Calu3 (cell line): Measurements from ENCODE around the gene P2RY13. TPM values are rescaled to one million over a fixed set of nuclear protein-coding genes. Genes with fewer than 3 reads are reported as not detected.
A peak's percentile ranks its signal among the peaks of the same experiment; 100 is the strongest.

ENCODE experiments used
- BruUV-seq: library from RNA; stranded (reverse); fragments of 400-500 nt; replicated peaks from 2 replicates; lab custom pipeline; 2021; lab: Mats Ljungman, UMichigan
- CTCF ChIA-PET: fragments of 300-600 bp; sonication (Branson Sonifier 250); formaldehyde crosslinking; loops from one replicate; lab custom pipeline; 2022; ENCODE audit warnings: antibody characterized with exemption; lab: Charles Lee
- DNase-seq: peaks from one replicate; pipeline ENCODE4 v3.0.0; 2022
- H3K27ac Mint-ChIP-seq: one replicate; pipeline ENCODE4 v1.8.0; 2022; ENCODE audit warnings: mixed read lengths; ENCODE audit not compliant: unreplicated experiment
- H3K27me3 Mint-ChIP-seq: one replicate; pipeline ENCODE4 v1.8.0; 2022; ENCODE audit warnings: mixed read lengths; ENCODE audit not compliant: unreplicated experiment
- H3K36me3 Mint-ChIP-seq: one replicate; pipeline ENCODE4 v1.8.0; 2022; ENCODE audit warnings: mild to moderate bottlenecking, moderate library complexity, mixed read lengths; ENCODE audit not compliant: insufficient read depth, unreplicated experiment
- H3K4me1 Mint-ChIP-seq: one replicate; pipeline ENCODE4 v1.8.0; 2022; ENCODE audit warnings: mild to moderate bottlenecking, low read depth, mixed read lengths; ENCODE audit not compliant: unreplicated experiment
- H3K4me3 Mint-ChIP-seq: one replicate; pipeline ENCODE4 v1.8.0; 2022; ENCODE audit warnings: mild to moderate bottlenecking, low read depth, moderate library complexity, mixed read lengths; ENCODE audit not compliant: unreplicated experiment
- H3K9me3 Mint-ChIP-seq: one replicate; pipeline ENCODE4 v1.8.0; 2022; ENCODE audit warnings: low read depth, mixed read lengths; ENCODE audit not compliant: unreplicated experiment
- intact Hi-C: fragments of 100-400 bp; cut with micrococcal nuclease; formaldehyde crosslinking; loops from one replicate; pipeline ENCODE4 v1.10.0; 2022; ENCODE audit not compliant: unreplicated experiment
- total RNA-seq: library from RNA; stranded (reverse); gene quantifications from 2 replicates; pipeline ENCODE4 v1.2.3, GENCODE V29; 2022
- TF ChIP-seq, protein P1 (sequence below): fragments of 200-600 bp; IDR thresholded peaks from one replicate; pipeline ENCODE4 v1.8.0; 2022; ENCODE audit warnings: antibody characterized with exemption; ENCODE audit not compliant: unreplicated experiment

The P2RY13 gene
- total RNA-seq, 1 experiment from 2014 or later: not detected

DNA sequence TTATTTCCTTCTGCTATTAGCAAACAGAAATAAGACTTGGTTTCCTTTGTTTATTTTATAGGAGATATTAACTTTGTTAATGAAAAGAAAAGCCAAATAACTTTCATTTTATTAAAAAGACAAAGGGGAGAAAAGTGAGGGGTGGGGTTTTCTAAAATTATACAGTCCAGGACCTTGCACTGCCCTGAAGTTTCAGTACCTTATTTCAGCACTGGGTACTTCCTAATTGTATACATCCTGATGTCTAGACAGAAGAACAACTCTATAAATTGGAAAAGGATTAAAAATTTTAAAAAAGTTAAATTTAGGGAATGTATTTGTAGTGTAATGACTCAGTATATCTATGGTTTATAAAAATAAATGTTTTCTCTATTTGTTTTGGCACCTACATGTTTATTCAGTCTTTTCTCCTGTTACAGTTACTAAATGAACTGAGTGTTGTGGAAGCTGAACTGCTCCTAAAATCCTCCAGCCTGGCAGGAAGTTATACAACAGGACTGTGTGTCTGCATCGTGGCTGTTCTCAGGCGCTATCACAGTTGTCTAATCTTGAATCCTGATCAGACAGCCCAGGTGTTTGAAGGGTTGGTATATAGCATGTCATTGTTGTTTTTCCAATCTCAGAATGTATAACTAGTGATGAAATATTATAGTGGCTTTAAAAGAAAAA lies 27.6 kb upstream of the P2RY13 start:
- TF ChIP-seq, protein P1, sequence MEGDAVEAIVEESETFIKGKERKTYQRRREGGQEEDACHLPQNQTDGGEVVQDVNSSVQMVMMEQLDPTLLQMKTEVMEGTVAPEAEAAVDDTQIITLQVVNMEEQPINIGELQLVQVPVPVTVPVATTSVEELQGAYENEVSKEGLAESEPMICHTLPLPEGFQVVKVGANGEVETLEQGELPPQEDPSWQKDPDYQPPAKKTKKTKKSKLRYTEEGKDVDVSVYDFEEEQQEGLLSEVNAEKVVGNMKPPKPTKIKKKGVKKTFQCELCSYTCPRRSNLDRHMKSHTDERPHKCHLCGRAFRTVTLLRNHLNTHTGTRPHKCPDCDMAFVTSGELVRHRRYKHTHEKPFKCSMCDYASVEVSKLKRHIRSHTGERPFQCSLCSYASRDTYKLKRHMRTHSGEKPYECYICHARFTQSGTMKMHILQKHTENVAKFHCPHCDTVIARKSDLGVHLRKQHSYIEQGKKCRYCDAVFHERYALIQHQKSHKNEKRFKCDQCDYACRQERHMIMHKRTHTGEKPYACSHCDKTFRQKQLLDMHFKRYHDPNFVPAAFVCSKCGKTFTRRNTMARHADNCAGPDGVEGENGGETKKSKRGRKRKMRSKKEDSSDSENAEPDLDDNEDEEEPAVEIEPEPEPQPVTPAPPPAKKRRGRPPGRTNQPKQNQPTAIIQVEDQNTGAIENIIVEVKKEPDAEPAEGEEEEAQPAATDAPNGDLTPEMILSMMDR: no peak
- Mint-ChIP-seq H3K4me3 (no peak overlapping the region), H3K36me3 (no peaks in the 10 kb centered on the region), H3K4me1 (peaks cover 20% of the 10 kb centered on the region), H3K9me3 (no peaks in the 10 kb centered on the region), H3K27me3 (no peaks in the 10 kb centered on the region), H3K27ac (no peak overlapping the region)
- intact Hi-C loops: no loop called here
- CTCF ChIA-PET: interaction anchor here (0.5 kb wide), 1 partner anchor 150 kb away, joined by 8 read pairs; no protein-coding TSS in a partner anchor
- no TSS peak for BruUV-seq
- DNase-seq: peak; percentile 9

DNA sequence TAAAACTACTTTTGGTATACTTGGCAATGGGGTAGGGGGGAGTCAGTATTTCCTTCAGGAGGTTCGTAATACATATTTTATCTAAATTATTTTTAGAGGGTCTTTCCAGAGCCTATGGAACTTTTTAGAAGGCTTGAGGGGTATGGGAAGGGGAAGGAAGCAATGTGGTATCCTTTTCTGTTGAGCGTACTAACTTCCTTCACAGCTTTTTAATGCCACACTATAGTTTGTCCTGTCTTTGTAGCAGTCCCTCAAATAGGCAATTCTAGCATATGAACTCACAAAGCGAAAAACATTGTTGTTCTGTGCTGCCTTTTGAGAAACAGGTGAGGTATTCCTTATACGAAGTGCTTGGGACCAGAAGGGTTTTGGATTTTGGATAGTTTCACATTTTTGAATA lies 22.3 kb upstream of the P2RY13 start:
- CTCF ChIA-PET: no interaction called here
- DNase-seq: no peak
- BruUV-seq: no TSS peak
- H3K4me1 Mint-ChIP-seq: no peaks in the 10 kb centered on the region
- H3K27ac Mint-ChIP-seq: no peak overlapping the region
- H3K27me3 Mint-ChIP-seq: no peaks in the 10 kb centered on the region
- TF ChIP-seq, protein P1: no peak
- H3K36me3 Mint-ChIP-seq: no peaks in the 10 kb centered on the region
- no peak overlapping the region for H3K4me3 Mint-ChIP-seq
- H3K9me3 Mint-ChIP-seq: no peaks in the 10 kb centered on the region
- intact Hi-C loops: no loop called here

DNA sequence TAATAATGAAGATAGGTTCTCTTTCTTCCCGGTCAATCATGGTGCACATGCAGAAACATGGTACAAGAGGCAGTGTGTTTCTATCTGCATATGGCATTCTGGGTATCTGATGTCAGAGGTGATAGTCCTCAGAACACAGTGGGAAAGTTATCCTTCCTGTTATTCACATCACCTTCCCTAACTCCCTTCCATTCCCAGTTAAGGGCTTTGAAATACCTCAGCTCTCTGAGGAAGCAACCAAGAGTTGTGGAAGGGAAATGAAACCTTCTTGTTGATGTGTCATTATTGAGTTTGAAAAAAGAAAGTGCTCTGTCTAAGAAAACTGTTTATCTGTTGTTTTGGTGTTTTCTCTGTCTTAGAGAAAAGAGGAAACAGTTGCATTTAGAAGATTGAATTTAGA lies 21.9 kb upstream of the P2RY13 start:
- no peaks in the 10 kb centered on the region for H3K27me3 Mint-ChIP-seq
- H3K9me3 Mint-ChIP-seq: no peaks in the 10 kb centered on the region
- intact Hi-C loops: no loop called here
- CTCF ChIA-PET: no interaction called here
- DNase-seq: no peak
- H3K4me1 Mint-ChIP-seq: peaks cover under 1% of the 10 kb centered on the region
- H3K27ac Mint-ChIP-seq: no peak overlapping the region
- H3K4me3 Mint-ChIP-seq: no peak overlapping the region
- TF ChIP-seq, protein P1: no peak
- no TSS peak for BruUV-seq
- H3K36me3 Mint-ChIP-seq: no peaks in the 10 kb centered on the region

DNA sequence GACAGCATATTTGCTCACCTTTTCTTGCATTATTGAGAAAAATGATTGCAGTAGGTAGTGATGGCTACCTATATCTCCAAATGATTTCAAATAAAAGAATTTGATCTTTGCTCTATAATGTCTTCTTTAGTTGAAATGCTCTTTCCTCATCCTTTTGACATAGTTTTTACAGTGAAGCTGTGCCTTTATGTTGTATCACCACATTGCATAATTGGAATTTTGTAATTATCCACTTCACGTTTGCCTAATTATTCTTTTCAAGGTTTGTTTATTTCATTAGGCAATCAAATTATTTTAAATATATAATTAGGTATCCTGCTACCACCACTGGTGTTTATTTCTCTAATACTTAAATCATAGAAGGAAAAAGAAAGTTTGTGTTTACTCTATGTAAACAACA lies 21.3 kb upstream of the P2RY13 start:
- BruUV-seq: no TSS peak
- H3K27me3 Mint-ChIP-seq: no peaks in the 10 kb centered on the region
- H3K36me3 Mint-ChIP-seq: no peaks in the 10 kb centered on the region
- intact Hi-C loops: no loop called here
- CTCF ChIA-PET: no interaction called here
- H3K4me1 Mint-ChIP-seq: peaks cover 7% of the 10 kb centered on the region
- TF ChIP-seq, protein P1: no peak
- H3K9me3 Mint-ChIP-seq: no peaks in the 10 kb centered on the region
- DNase-seq: no peak
- no peak overlapping the region for H3K4me3 Mint-ChIP-seq
- H3K27ac Mint-ChIP-seq: no peak overlapping the region
